CD14-positive monocyte (primary cell): ENCODE measurements around the gene PARP8. TPM values are rescaled to one million over a fixed set of nuclear protein-coding genes. Genes with fewer than 3 reads are reported as not detected.
A peak's percentile ranks its signal among the peaks of the same experiment; 100 is the strongest.

Source experiments
- DNase-seq, 3 donors: peaks; one replicate each; pipeline ENCODE4 v3.0.0-alpha.2; 2011 to 2022
- H2AFZ ChIP-seq: 2 replicates; pipeline ENCODE4 v1.6.0; 2012; ENCODE audit warnings: mild to moderate bottlenecking, low read depth, low read length, inconsistent platforms; ENCODE audit not compliant: insufficient read depth, poor library complexity, severe bottlenecking
- H3K27ac ChIP-seq, 2 donors: 1 replicate in 1 of 2; 2 replicates in 1 of 2; pipeline ENCODE4 v1.5.1; 2012 to 2013; ENCODE audit warnings: low read length in 2 of 2, control low read depth in 1 of 2, inconsistent platforms in 1 of 2, low read depth in 1 of 2, mild to moderate bottlenecking in 1 of 2
- H3K27me3 ChIP-seq, 2 donors: one replicate each; pipeline versions ENCODE4 v1.6.0 to v1.6.1; 2011 to 2013; ENCODE audit warnings: low read length in 2 of 2; ENCODE audit not compliant: control insufficient read depth in 2 of 2, insufficient read depth in 2 of 2
- H3K36me3 ChIP-seq, 2 donors: replicated peaks in 1 of 2; 1 replicate in 1 of 2; 2 replicates in 1 of 2; pipeline versions ENCODE4 v1.5.1 to v1.6.1; 2012 to 2013; ENCODE audit warnings: low read length in 2 of 2, control low read depth in 1 of 2, inconsistent platforms in 1 of 2, mild to moderate bottlenecking in 1 of 2; ENCODE audit not compliant: insufficient read depth in 2 of 2, control insufficient read depth in 1 of 2
- H3K4me1 ChIP-seq, 2 donors: 1 replicate in 1 of 2; 2 replicates in 1 of 2; pipeline versions ENCODE4 v1.5.1 to v1.6.1; 2012 to 2013; ENCODE audit warnings: low read length in 2 of 2, control low read depth in 1 of 2, inconsistent platforms in 1 of 2, mild to moderate bottlenecking in 1 of 2, moderate library complexity in 1 of 2; ENCODE audit not compliant: insufficient read depth in 2 of 2, control insufficient read depth in 1 of 2
- H3K4me2 ChIP-seq: replicated peaks from 2 replicates; pipeline ENCODE3; 2012; ENCODE audit warnings: low read length, moderate library complexity, mild to moderate bottlenecking; ENCODE audit not compliant: poor library complexity, severe bottlenecking; ENCODE audit errors: extremely low read depth
- H3K4me3 ChIP-seq, 3 experiments: fragments of 200-600 bp in 1 of 3; sonication (generic) in 1 of 3; replicated peaks in 1 of 3; 1 replicate in 2 of 3; 2 replicates in 1 of 3; pipeline ENCODE4 v1.5.1; 2011 to 2013; ENCODE audit warnings: low read length in 3 of 3, mild to moderate bottlenecking in 3 of 3, control low read depth in 2 of 3, low read depth in 2 of 3, inconsistent platforms in 1 of 3, moderate library complexity in 1 of 3
- H3K79me2 ChIP-seq: 2 replicates; pipeline ENCODE4 v1.6.0; 2012; ENCODE audit warnings: mild to moderate bottlenecking, control low read depth, inconsistent platforms, low read length, moderate library complexity; ENCODE audit not compliant: insufficient read depth
- H3K9ac ChIP-seq: 2 replicates; pipeline ENCODE4 v1.6.0; 2017; ENCODE audit warnings: low read length, mild to moderate bottlenecking; ENCODE audit not compliant: insufficient read depth, poor library complexity, severe bottlenecking
- H3K9me3 ChIP-seq, 2 donors: replicated peaks in 1 of 2; 1 replicate in 1 of 2; 2 replicates in 1 of 2; pipeline versions ENCODE4 v1.5.1 to v1.6.1; 2012 to 2013; ENCODE audit warnings: low read length in 2 of 2, control low read depth in 1 of 2; ENCODE audit not compliant: control insufficient read depth in 1 of 2, insufficient read depth in 1 of 2
- H4K20me1 ChIP-seq: 2 replicates; pipeline ENCODE4 v1.6.0; 2012; ENCODE audit warnings: mild to moderate bottlenecking, low read length, control low read depth, moderate library complexity; ENCODE audit not compliant: insufficient read depth
- H3K27ac Mint-ChIP-seq, 7 donors: one replicate each; pipeline ENCODE4 v1.8.0; 2020; ENCODE audit warnings: mild to moderate bottlenecking in 7 of 7, mixed read lengths in 7 of 7, moderate library complexity in 6 of 7, inconsistent platforms in 2 of 7
- H3K27me3 Mint-ChIP-seq, 3 donors: one replicate each; pipeline ENCODE4 v1.8.0; 2021 to 2022; ENCODE audit warnings: low read depth in 3 of 3, mild to moderate bottlenecking in 3 of 3, mixed read lengths in 3 of 3, moderate library complexity in 3 of 3, inconsistent platforms in 1 of 3
- H3K36me3 Mint-ChIP-seq, 2 donors: one replicate each; pipeline ENCODE4 v1.8.0; 2020; ENCODE audit warnings: mixed read lengths in 2 of 2, inconsistent platforms in 1 of 2, mild to moderate bottlenecking in 1 of 2
- H3K4me1 Mint-ChIP-seq: one replicate; pipeline ENCODE4 v1.8.0; 2020; ENCODE audit warnings: mild to moderate bottlenecking, mixed read lengths
- H3K4me3 Mint-ChIP-seq, 2 donors: one replicate each; pipeline ENCODE4 v1.8.0; 2020; ENCODE audit warnings: mild to moderate bottlenecking in 2 of 2, mixed read lengths in 2 of 2, moderate library complexity in 1 of 2
- H3K9me3 Mint-ChIP-seq, 7 donors: one replicate each; pipeline ENCODE4 v1.8.0; 2020 to 2022; ENCODE audit warnings: mixed read lengths in 7 of 7, mild to moderate bottlenecking in 6 of 7, moderate library complexity in 6 of 7, inconsistent platforms in 2 of 7
- CTCF ChIP-seq: fragments of 200-600 bp; IDR thresholded peaks from one replicate; pipeline ENCODE4 v1.8.0; 2022; ENCODE audit warnings: antibody characterized with exemption, mild to moderate bottlenecking
- WGBS: methylation state at CpG from one replicate; pipeline ENCODE4 v1.1.5; 2013; ENCODE audit warnings: missing lambda C conversion rate; ENCODE audit not compliant: insufficient coverage; 5-methylcytosine and 5-hydroxymethylcytosine counted together
- intact Hi-C, 2 donors: fragments of 100-400 bp; cut with micrococcal nuclease; formaldehyde crosslinking; loops; one replicate each; pipeline versions ENCODE4 v1.15.0 to v1.15.1; 2023
- polyA plus RNA-seq, 3 donors: library from polyadenylated mRNA; depleted of rRNA in 1 of 3; unstranded in 2 of 3; stranded (reverse) in 1 of 3; fragments of 300-500 nt in 2 of 3; fragments of >200 nt in 1 of 3; fragmentation: Illumina TruSeq in 2 of 3; gene quantifications; 1 replicate in 2 of 3; 2 replicates in 1 of 3; pipeline ENCODE4 v1.2.3, GENCODE V29; 2012 to 2021

Gene PARP8
- polyA plus RNA-seq, 3 donors: 27.5 to 170 (median 40.6) TPM

- peaks cover 100% of the 10 kb centered on the region for H3K79me2 ChIP-seq
- H3K27ac Mint-ChIP-seq: peak overlapping the region in 3 of 7 donors; percentile 38 to 65 (median 40)
- H3K4me3 Mint-ChIP-seq: no peak overlapping the region
Measured at GRCh38 chr5:50722223-50722622, 55.8 kb downstream of the PARP8 start.

GRCh38 chr5:50724262-50724661, 57.8 kb downstream of the PARP8 start:
- Histone ChIP-seq H3K9ac (no peak overlapping the region), H3K27ac (peak overlapping the region in 1 of 2 donors; percentile 29), H2AFZ (no peak overlapping the region), H3K27me3 (no peaks in the 10 kb centered on the region), H3K4me1 (peaks cover 0 to 25% of the 10 kb centered on the region in 2 donors), H3K9me3 (no peaks in the 10 kb centered on the region), H4K20me1 (peaks cover 100% of the 10 kb centered on the region), H3K79me2 (peaks cover 100% of the 10 kb centered on the region), H3K4me2 (no peak overlapping the region), H3K36me3 (no peaks in the 10 kb centered on the region), H3K4me3 (no peak overlapping the region)
- Mint-ChIP-seq H3K36me3 (peaks cover 8 to 11% of the 10 kb centered on the region in 2 donors), H3K9me3 (no peaks in the 10 kb centered on the region), H3K4me1 (peaks cover 41% of the 10 kb centered on the region), H3K27me3 (no peaks in the 10 kb centered on the region), H3K27ac (peak overlapping the region in 1 of 7 donors; percentile 15), H3K4me3 (no peak overlapping the region)
- DNase-seq: peak in 1 of 3 donors; percentile 18
- TF ChIP-seq CTCF: no peak
- intact Hi-C loops: loop anchor here in 1 of 2 donors (5.0 kb wide), 1 partner anchor 57 kb away; the partner anchor contains the start of gene PARP8

More at GRCh38 chr5:50722223-50722622, 55.8 kb downstream of the PARP8 start:
- Histone ChIP-seq H3K9ac (no peak overlapping the region), H2AFZ (no peak overlapping the region), H3K27ac (peak overlapping the region in 1 of 2 donors; percentile 3), H3K4me3 (no peak overlapping the region), H3K4me2 (no peak overlapping the region), H3K4me1 (peaks cover 9 to 42% of the 10 kb centered on the region in 2 donors), H3K9me3 (no peaks in the 10 kb centered on the region), H3K36me3 (no peaks in the 10 kb centered on the region), H4K20me1 (peaks cover 100% of the 10 kb centered on the region), H3K27me3 (no peaks in the 10 kb centered on the region)
- peaks cover 55% of the 10 kb centered on the region for H3K4me1 Mint-ChIP-seq
- TF ChIP-seq CTCF: no peak
- intact Hi-C loops: loop anchor here in 1 of 2 donors (5.0 kb wide), 1 partner anchor 55 kb away; the partner anchor contains the start of gene PARP8
- DNase-seq: no peak
- WGBS: no CpG with 5 or more reads among the region's 4 CpGs
- peaks cover 0 to under 1% (median 0%) of the 10 kb centered on the region in 7 donors for H3K9me3 Mint-ChIP-seq
- no peaks in the 10 kb centered on the region for H3K27me3 Mint-ChIP-seq
- peaks cover 8 to 14% of the 10 kb centered on the region in 2 donors for H3K36me3 Mint-ChIP-seq
